Heart left ventricle (tissue), 13 donors: ENCODE measurements around the gene FANCE.

Experiments used
- POLR2A ChIP-seq, 2 donors: fragments of 450-650 bp; IDR thresholded peaks; one replicate each; pipeline ENCODE4 v1.6.1; 2017; ENCODE audit warnings: antibody characterized with exemption in 2 of 2, mild to moderate bottlenecking in 2 of 2, moderate library complexity in 2 of 2
- TF ChIP-seq, protein P1 (sequence below), 12 donors: fragments of 200-600 bp; sonication (generic) in 4 of 12; IDR thresholded peaks; one replicate each; pipeline versions ENCODE4 v1.5.0 to v1.8.0; 2018 to 2022; ENCODE audit warnings: antibody characterized with exemption in 12 of 12, mild to moderate bottlenecking in 5 of 12
- donor health status: ischemic (EF 13 %, LVEDD 7.1; RV severe dilation, severe dysfunction).
- donor health status: DM: no; HTN: yes; CAD: no.
- donor health status: DM: no; HTN: no; CAD: no.
- donor health status: ischemic (EF 25% LVEDD 6.9; RV normal size, moderate dysfunction).
- donor health status: ischemic (EF 25% LVEDD 5.7; RV mildly dilated, moderate dysfunction).
- donor health status: ischemic (EF 35%, LVEDD 5.7; RV mildly dilated, moderate dysfunction).
- donor health status: nonischemic (EF 11% LVEDD 7.7; RV severe dilation, severe dysfunction).
- donor health status: DM: yes; HTN: yes; CAD: no.
- donor health status: PGD.
- donor health status: ischemic (EF 29% LVEDD 5.4; RV normal size, mild dysfunction).
- donor health status: nonischemic (EF 23%, LVEDD 6.1; RV moderate dilation, normal function).

DNA sequence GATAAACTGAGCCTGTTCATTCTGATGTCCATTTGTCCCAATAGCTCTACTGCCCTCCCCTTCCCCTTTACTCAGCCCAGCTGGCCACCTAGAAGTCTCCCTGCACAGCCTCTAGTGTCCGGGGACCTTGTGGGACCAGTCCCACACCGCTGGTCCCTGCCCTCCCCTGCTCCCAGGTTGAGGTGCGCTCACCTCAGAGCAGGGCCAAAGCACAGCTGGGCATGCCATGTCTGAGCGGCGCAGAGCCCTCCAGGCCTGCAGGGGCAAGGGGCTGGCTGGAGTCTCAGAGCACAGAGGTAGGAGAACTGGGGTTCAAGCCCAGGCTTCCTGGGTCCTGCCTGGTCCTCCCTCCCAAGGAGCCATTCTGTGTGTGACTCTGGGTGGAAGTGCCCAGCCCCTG lies 24.7 kb upstream of the FANCE start:
- TF ChIP-seq, protein P1, sequence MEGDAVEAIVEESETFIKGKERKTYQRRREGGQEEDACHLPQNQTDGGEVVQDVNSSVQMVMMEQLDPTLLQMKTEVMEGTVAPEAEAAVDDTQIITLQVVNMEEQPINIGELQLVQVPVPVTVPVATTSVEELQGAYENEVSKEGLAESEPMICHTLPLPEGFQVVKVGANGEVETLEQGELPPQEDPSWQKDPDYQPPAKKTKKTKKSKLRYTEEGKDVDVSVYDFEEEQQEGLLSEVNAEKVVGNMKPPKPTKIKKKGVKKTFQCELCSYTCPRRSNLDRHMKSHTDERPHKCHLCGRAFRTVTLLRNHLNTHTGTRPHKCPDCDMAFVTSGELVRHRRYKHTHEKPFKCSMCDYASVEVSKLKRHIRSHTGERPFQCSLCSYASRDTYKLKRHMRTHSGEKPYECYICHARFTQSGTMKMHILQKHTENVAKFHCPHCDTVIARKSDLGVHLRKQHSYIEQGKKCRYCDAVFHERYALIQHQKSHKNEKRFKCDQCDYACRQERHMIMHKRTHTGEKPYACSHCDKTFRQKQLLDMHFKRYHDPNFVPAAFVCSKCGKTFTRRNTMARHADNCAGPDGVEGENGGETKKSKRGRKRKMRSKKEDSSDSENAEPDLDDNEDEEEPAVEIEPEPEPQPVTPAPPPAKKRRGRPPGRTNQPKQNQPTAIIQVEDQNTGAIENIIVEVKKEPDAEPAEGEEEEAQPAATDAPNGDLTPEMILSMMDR (IDR thresholded peaks at IDR 0.05), result no peak
- TF ChIP-seq POLR2A (IDR thresholded peaks at IDR 0.05), result no peak
